AG10803 (cell line): ENCODE results near the gene ZBTB4.

Source experiments
- DNase-seq: peaks from one replicate; pipeline ENCODE4 v3.0.0; 2010; ENCODE audit warnings: low read depth
- H3K4me3 ChIP-seq: 2 replicates; pipeline ENCODE4 v1.5.1; 2011; ENCODE audit warnings: mild to moderate bottlenecking, low read length, control low read depth
- CTCF ChIP-seq: conservative IDR thresholded peaks from 2 replicates; pipeline ENCODE4 v1.5.1; 2011; ENCODE audit warnings: mild to moderate bottlenecking, low read length, control low read depth, inconsistent platforms

Gene ZBTB4

GRCh38 chr17:7443499-7444485, 35.6 kb downstream of the ZBTB4 start:
- no peak overlapping the region for H3K4me3 ChIP-seq
- TF ChIP-seq CTCF = no peak
- DNase-seq = peak; percentile 21

- no peak overlapping the region for H3K4me3 ChIP-seq
- no peak for TF ChIP-seq CTCF
- DNase-seq = no peak
These were observed 37.3 kb downstream of the ZBTB4 start for GRCh38 chr17:7442142-7442541.

- no peak for DNase-seq
- no peak overlapping the region for H3K4me3 ChIP-seq
- no peak for TF ChIP-seq CTCF
These were observed 38.2 kb downstream of the ZBTB4 start for GRCh38 chr17:7441266-7441665.

- no peak overlapping the region for H3K4me3 ChIP-seq
- DNase-seq = no peak
- TF ChIP-seq CTCF = peak; percentile 8; the same call in 1 of the 2 replicates
These were observed 38.6 kb downstream of the ZBTB4 start for GRCh38 chr17:7440834-7441195.

- peak overlapping the region; percentile 52 for H3K4me3 ChIP-seq
- TF ChIP-seq CTCF = no peak
- DNase-seq = no peak
These were observed 39.2 kb downstream of the ZBTB4 start for GRCh38 chr17:7440113-7440833.

- no peak for TF ChIP-seq CTCF
- peak within 1 kb of the TSS; percentile 52 for H3K4me3 ChIP-seq
- no peak for DNase-seq
These were observed 39.8 kb downstream of the ZBTB4 start, which contains the start of gene FGF11 for GRCh38 chr17:7439462-7440112. FGF11 (plus strand) TSS chr17:7439512; CDS start chr17:7439621, 109 bp downstream.
